ENCODE results near the gene TFCP2L1.
"Not testable (repeated sequence)": the region's sequence is repeated elsewhere in the genome, so short reads cannot be mapped to it uniquely, and the experiment has no call there.

DNA sequence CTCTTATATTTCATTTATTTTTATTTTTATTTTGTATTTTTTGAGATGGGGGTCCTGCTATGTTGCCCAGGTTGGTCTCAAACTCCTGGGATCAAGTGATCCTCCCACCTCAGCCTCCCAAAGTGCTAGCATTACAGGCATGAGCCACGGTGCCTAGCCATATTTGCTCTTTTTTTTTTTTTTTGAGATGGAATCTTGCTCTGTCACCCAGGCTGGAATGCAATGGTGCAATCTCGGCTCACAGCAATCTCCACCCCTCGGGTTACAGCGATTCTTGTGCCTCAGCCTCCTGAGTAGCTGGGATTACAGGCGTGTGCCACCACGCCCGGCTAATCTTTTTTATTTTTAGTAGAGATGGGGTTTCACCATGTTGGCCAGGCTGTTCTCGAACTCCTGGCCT, 46.3 kb upstream of the TFCP2L1 start:
- TF ChIP-seq POLR2AphosphoS5 (IDR thresholded peaks at IDR 0.05; ENCODE audit: low read depth): not testable (repeated sequence)
- TF ChIP-seq, protein P1, sequence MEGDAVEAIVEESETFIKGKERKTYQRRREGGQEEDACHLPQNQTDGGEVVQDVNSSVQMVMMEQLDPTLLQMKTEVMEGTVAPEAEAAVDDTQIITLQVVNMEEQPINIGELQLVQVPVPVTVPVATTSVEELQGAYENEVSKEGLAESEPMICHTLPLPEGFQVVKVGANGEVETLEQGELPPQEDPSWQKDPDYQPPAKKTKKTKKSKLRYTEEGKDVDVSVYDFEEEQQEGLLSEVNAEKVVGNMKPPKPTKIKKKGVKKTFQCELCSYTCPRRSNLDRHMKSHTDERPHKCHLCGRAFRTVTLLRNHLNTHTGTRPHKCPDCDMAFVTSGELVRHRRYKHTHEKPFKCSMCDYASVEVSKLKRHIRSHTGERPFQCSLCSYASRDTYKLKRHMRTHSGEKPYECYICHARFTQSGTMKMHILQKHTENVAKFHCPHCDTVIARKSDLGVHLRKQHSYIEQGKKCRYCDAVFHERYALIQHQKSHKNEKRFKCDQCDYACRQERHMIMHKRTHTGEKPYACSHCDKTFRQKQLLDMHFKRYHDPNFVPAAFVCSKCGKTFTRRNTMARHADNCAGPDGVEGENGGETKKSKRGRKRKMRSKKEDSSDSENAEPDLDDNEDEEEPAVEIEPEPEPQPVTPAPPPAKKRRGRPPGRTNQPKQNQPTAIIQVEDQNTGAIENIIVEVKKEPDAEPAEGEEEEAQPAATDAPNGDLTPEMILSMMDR (conservative IDR thresholded peaks at IDR 0.05; ENCODE audit: low read depth in 2 of 2): not testable (repeated sequence)

Data from GM23338 (cell line).